GM23338 (cell line): Measurements from ENCODE around the gene CDX1.

Source experiments
- CREB1 ChIP-seq: fragments of 250-450 bp; sonication (Bioruptor Pico); IDR thresholded peaks from 2 replicates; pipeline ENCODE4 v1.5.0; 2020; ENCODE audit warnings: low read depth, mild to moderate bottlenecking, moderate library complexity
- JUNB ChIP-seq: IDR thresholded peaks from one replicate; pipeline ENCODE4 v1.6.1; 2016; ENCODE audit warnings: antibody characterized with exemption; ENCODE audit not compliant: unreplicated experiment
- POLR2AphosphoS5 ChIP-seq: IDR thresholded peaks from 2 replicates; pipeline ENCODE4 v1.6.1; 2016; ENCODE audit warnings: antibody characterized with exemption, low read depth
- TF ChIP-seq, protein P1 (sequence below): IDR thresholded peaks from one replicate; pipeline ENCODE4 v1.6.1; 2018; ENCODE audit warnings: antibody characterized with exemption; ENCODE audit not compliant: unreplicated experiment
- TF ChIP-seq, protein P2 (sequence below), 2 experiments: fragments of 200-600 bp in 1 of 2; sonication (generic) in 1 of 2; conservative IDR thresholded peaks; 2 replicates each; pipeline versions ENCODE4 v1.5.1 to v1.6.1; 2016 to 2017; ENCODE audit warnings: antibody characterized with exemption in 2 of 2, low read depth in 2 of 2, mild to moderate bottlenecking in 2 of 2, moderate library complexity in 1 of 2

GRCh38 chr5:150186897-150187296, 20.3 kb downstream of the CDX1 start:
- TF ChIP-seq, protein P1, sequence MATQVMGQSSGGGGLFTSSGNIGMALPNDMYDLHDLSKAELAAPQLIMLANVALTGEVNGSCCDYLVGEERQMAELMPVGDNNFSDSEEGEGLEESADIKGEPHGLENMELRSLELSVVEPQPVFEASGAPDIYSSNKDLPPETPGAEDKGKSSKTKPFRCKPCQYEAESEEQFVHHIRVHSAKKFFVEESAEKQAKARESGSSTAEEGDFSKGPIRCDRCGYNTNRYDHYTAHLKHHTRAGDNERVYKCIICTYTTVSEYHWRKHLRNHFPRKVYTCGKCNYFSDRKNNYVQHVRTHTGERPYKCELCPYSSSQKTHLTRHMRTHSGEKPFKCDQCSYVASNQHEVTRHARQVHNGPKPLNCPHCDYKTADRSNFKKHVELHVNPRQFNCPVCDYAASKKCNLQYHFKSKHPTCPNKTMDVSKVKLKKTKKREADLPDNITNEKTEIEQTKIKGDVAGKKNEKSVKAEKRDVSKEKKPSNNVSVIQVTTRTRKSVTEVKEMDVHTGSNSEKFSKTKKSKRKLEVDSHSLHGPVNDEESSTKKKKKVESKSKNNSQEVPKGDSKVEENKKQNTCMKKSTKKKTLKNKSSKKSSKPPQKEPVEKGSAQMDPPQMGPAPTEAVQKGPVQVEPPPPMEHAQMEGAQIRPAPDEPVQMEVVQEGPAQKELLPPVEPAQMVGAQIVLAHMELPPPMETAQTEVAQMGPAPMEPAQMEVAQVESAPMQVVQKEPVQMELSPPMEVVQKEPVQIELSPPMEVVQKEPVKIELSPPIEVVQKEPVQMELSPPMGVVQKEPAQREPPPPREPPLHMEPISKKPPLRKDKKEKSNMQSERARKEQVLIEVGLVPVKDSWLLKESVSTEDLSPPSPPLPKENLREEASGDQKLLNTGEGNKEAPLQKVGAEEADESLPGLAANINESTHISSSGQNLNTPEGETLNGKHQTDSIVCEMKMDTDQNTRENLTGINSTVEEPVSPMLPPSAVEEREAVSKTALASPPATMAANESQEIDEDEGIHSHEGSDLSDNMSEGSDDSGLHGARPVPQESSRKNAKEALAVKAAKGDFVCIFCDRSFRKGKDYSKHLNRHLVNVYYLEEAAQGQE: no peak
- TF ChIP-seq CREB1 (no peak), POLR2AphosphoS5 (no peak), JUNB (no peak)
- TF ChIP-seq, protein P2, sequence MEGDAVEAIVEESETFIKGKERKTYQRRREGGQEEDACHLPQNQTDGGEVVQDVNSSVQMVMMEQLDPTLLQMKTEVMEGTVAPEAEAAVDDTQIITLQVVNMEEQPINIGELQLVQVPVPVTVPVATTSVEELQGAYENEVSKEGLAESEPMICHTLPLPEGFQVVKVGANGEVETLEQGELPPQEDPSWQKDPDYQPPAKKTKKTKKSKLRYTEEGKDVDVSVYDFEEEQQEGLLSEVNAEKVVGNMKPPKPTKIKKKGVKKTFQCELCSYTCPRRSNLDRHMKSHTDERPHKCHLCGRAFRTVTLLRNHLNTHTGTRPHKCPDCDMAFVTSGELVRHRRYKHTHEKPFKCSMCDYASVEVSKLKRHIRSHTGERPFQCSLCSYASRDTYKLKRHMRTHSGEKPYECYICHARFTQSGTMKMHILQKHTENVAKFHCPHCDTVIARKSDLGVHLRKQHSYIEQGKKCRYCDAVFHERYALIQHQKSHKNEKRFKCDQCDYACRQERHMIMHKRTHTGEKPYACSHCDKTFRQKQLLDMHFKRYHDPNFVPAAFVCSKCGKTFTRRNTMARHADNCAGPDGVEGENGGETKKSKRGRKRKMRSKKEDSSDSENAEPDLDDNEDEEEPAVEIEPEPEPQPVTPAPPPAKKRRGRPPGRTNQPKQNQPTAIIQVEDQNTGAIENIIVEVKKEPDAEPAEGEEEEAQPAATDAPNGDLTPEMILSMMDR (conservative IDR thresholded peaks at IDR 0.05; ENCODE audit: low read depth in 2 of 2): no peak
